Choroid plexus epithelial cell (primary cell): ENCODE data around the gene TNS1.

Experiments
- DNase-seq: peaks from one replicate; pipeline ENCODE4 v3.0.0-alpha.2; 2010; ENCODE audit warnings: low read depth
- H3K4me3 ChIP-seq: 2 replicates; pipeline ENCODE4 v1.5.1; 2011; ENCODE audit warnings: low read depth, mild to moderate bottlenecking, control low read depth, low read length, moderate library complexity
- TF ChIP-seq, protein P1 (sequence below): conservative IDR thresholded peaks from 2 replicates; pipeline ENCODE4 v1.5.1; 2011; ENCODE audit warnings: low read depth, mild to moderate bottlenecking, control low read depth, inconsistent platforms, low read length, moderate library complexity

The TNS1 gene

DNA sequence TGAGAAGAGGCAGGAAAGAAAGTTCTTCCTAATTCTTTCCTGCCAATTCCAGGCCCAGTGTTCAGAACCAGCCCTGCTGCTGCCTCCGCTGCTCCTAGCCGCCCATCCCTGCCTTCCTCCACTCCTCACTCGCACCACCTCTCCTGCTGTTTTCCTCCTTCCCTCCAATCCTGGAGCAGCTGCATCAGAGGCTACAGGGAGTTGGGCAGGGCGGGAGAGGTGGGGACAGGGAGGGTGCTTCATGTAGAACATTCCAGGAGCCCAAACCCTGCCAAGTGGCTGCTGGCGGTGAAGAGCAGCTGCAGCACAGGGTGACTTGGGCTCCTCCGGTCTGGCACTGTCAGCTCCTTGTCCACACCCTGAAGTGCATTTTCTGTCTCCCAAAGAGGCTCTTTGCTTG lies 176.3 kb downstream of the TNS1 start:
- no peak for DNase-seq
- TF ChIP-seq, protein P1, sequence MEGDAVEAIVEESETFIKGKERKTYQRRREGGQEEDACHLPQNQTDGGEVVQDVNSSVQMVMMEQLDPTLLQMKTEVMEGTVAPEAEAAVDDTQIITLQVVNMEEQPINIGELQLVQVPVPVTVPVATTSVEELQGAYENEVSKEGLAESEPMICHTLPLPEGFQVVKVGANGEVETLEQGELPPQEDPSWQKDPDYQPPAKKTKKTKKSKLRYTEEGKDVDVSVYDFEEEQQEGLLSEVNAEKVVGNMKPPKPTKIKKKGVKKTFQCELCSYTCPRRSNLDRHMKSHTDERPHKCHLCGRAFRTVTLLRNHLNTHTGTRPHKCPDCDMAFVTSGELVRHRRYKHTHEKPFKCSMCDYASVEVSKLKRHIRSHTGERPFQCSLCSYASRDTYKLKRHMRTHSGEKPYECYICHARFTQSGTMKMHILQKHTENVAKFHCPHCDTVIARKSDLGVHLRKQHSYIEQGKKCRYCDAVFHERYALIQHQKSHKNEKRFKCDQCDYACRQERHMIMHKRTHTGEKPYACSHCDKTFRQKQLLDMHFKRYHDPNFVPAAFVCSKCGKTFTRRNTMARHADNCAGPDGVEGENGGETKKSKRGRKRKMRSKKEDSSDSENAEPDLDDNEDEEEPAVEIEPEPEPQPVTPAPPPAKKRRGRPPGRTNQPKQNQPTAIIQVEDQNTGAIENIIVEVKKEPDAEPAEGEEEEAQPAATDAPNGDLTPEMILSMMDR, result no peak
- no peak overlapping the region for H3K4me3 ChIP-seq

DNA sequence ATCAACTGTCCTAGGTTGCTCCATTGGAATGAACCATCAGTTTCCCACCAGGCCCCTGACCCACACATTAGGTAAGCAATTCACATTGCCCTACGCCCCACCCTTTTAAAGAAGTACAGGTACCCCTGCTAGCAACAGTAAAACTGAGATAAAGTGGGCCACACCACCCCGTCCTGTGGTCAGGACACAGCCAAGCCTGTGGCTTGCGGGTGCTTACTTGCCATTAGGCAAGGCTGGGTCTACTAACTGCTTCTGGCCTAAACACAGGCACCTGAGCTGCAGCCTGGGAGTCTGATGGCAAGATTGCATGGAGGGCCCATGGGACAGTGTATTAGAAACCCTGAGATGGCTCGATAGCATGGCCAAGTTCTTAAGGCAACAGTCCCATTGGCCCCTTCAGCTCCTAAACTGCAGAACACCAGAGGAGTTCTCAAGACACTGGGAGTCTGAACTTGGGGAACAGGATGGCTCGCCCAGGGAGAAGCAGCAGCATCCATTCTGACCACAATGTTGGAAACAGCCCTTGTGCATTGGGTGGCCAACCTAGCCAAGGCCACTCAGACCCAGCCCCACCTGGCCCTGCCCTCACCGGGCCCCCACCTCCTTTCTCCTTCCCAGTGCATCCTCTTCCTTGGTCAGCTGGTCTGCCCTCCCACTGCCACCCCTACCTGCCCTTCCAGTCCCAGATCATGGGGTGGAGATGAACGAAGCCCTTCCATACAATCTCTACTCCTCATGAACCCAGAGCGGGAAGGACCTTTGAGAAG lies 177.1 kb downstream of the TNS1 start:
- TF ChIP-seq, protein P1, result no peak
- H3K4me3 ChIP-seq, result no peak overlapping the region
- DNase-seq, result no peak

DNA sequence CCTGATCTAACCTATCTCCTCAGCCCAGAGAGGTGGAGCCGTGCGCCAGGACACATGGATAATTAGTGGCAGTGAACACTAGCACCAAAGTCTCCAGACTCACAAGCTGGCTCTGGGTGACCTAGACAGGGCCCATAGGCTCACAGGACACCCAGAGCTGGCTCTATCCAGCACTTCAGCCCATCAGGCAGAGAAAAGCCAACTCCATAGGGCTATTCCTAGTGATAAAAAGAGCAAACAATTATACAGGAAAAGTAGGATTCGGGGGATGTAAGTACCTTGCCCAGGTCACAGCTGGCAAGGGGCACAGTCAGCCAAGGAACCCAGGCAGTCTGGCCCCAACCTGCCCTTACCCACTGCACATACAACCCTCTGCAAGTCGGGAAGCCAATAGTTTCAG lies 178.6 kb downstream of the TNS1 start:
- TF ChIP-seq, protein P1, result no peak
- no peak for DNase-seq
- H3K4me3 ChIP-seq, result no peak overlapping the region

DNA sequence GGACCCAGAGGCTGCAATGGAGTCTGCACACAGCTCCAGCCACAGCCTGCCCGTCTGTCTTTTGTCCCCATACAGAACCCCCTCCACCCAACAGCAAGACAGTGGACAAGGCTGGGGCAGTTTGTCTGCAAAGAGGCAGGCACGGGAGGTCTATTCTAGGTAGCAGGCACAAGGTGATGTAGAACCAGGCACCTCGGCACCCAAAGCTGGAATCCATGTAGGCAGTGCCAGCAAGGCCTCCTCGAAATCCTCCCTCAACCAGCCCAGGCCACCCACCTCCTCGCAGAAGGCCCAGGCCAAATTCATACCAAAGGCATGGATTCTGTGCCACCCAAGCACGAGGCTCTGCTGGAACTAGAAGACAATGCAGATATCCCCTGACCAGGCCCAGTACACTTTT lies 179.2 kb downstream of the TNS1 start:
- TF ChIP-seq, protein P1, result no peak
- H3K4me3 ChIP-seq, result no peak overlapping the region
- no peak for DNase-seq

DNA sequence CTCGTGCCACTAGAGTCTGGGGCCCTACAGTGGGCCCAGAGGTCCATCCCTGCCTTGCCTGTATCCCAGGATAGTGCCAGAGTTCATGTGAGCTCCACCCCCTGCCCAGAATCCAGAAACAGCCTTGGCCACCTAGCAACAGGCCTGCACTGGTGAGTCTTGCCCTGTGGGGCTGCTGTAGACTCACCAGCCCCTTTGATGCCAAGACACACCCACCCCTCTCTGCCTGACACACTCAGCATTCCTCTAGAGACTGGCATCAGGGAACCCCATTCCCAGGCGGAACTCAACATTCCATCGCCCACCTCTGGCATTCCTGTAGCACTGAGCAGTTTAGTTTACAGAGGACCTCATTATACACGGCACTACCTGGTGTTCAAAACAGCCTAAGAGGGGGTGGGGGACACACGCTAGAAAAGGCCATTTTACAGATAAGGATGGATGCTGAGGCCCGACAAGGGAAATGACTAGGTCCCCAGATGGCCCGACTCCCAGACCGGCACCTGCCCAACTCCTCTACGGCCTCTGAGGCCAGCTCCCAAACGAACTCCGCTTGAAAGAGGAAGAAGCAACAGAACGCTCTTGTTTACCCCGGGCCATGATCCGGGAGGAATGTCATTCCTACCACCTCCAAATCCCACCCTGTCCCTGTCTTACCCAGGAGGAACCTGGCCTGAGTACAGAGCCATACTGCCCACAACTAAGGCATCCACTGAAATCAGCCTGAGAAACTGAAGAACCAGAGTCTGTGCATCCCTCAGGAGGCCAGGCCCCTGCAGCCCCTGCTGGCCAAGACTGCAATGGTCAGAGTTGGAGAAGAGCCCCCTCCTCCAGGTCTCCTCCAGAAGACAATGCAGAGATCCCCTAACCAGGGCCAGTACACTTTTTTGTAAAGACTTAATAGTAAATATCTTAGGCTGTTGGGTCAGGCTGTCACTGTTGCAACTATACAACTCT lies 180.2 kb downstream of the TNS1 start:
- no peak for DNase-seq
- no peak overlapping the region for H3K4me3 ChIP-seq
- TF ChIP-seq, protein P1, result peak; percentile 14

DNA sequence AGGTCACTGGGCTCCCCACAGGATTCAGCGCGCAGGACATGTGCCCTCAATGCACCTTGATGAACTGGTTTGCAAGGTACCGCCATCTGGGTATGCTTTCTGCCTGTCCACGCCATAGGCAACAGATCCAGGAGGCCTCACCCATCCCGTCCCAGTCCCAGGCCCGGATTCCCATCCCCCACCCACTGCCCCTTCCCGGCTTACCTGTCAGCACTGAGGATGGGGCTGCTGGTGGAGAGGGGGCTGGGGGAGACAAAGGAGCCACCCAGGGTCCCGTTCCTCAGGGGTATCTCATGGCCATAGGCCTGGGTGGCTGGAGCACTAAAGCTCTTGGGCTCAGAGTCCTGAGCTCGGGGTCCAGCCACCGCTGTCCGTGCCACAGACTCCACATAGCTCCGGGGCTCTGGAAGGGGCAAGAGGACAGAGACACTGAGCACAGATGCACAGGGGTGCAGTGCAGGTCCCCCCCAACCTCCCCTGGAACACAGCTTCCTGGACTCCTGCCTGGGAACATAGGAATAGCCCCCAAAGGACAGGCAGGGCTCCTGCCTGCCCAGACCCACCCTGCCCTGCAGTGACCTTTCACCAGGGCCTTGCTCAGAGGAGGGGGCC lies 181.2 kb downstream of the TNS1 start:
- no peak for DNase-seq
- H3K4me3 ChIP-seq, result no peak overlapping the region
- TF ChIP-seq, protein P1, result no peak
